ENCODE results near the gene NOD2.

GRCh38 chr16:50704245-50704644 is 10.8 kb downstream of the NOD2 start:
- TF ChIP-seq POLR2AphosphoS5 (IDR thresholded peaks at IDR 0.05; ENCODE audit: low read depth, low read length): no peak
- TF ChIP-seq TAF1 (IDR thresholded peaks at IDR 0.05; ENCODE audit: borderline replicate concordance, low read depth, low read length): no peak

Data from GM12892 (cell line).